ENCODE data around the gene RHOC.
A peak's percentile ranks its signal among the peaks of the same experiment; 100 is the strongest.

The RHOC gene

DNA sequence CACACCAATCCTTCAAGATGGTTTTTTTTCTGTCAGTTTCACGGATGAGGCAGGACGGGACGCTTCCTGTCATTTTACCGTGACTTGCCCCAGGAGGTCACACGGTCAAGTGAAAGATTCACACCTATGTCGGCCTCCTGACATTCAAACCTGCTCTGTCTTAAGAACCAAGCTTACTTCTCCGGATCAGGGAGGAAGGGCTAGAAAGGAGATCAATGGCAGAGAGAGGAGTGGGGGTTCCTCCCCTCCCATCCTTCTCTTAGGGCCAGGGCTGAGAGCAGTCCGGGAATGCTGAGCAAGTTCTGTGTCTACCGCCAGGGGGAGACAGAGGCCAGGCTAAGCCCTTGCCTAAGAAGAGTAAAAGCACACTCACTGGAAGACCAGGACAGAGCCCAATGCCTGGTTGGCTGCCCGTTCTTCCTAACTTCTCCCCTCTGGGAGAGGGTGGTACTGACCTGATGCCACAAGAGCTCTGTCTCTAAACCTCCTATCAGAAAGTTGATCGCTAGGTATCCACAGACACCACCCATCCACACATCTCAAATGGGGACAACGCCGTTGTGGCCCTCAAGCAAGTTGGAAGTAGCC is 9.3 kb upstream of the RHOC start (continued):
- TF ChIP-seq INSM2 (tag by site-specific recombination; IDR thresholded peaks at IDR 0.05) (no peak), ZNF777 (tag by site-specific recombination; IDR thresholded peaks at IDR 0.05; ENCODE audit: borderline replicate concordance) (no peak), ZNF654 (tag by site-specific recombination; IDR thresholded peaks at IDR 0.05; ENCODE audit: low read depth) (peak; percentile 89), EGR2 (tag by site-specific recombination; IDR thresholded peaks at IDR 0.05; ENCODE audit: low read depth) (no peak), ZNF114 (tag by site-specific recombination; IDR thresholded peaks at IDR 0.05) (no peak), ZNF560 (tag by site-specific recombination; IDR thresholded peaks at IDR 0.05; ENCODE audit: borderline replicate concordance) (no peak), ZNF174 (tag by site-specific recombination; IDR thresholded peaks at IDR 0.05) (no peak), GFI1B (tag by site-specific recombination; IDR thresholded peaks at IDR 0.05) (no peak), ZNF704 (tag by site-specific recombination; IDR thresholded peaks at IDR 0.05) (no peak), ZBTB6 (tag by site-specific recombination; IDR thresholded peaks at IDR 0.05) (no peak), FEZF1 (tag by site-specific recombination; IDR thresholded peaks at IDR 0.05) (no peak), PATZ1 (tag by site-specific recombination; IDR thresholded peaks at IDR 0.05) (peak; percentile 64), ZNF571 (tag by site-specific recombination; IDR thresholded peaks at IDR 0.05) (no peak), ZNF2 (tag by site-specific recombination; IDR thresholded peaks at IDR 0.05) (peak; percentile 49; the same call in 1 of the 2 replicates), ZNF626 (tag by site-specific recombination; IDR thresholded peaks at IDR 0.05) (no peak), ZNF792 (tag by site-specific recombination; IDR thresholded peaks at IDR 0.05) (no peak), ZFP3 (tag by site-specific recombination; IDR thresholded peaks at IDR 0.05; ENCODE audit: low read depth) (no peak), ZBTB1 (tag by site-specific recombination; IDR thresholded peaks at IDR 0.05) (no peak), ZNF24 (tag by site-specific recombination; IDR thresholded peaks at IDR 0.05) (no peak), KLF10 (tag by site-specific recombination; IDR thresholded peaks at IDR 0.05) (peak; percentile 18; the same call in 1 of the 2 replicates), ZNF677 (tag by site-specific recombination; IDR thresholded peaks at IDR 0.05) (no peak), ZNF521 (tag by site-specific recombination; IDR thresholded peaks at IDR 0.05) (no peak), ZNF169 (tag by site-specific recombination; IDR thresholded peaks at IDR 0.05) (no peak), ZNF664 (tag by site-specific recombination; IDR thresholded peaks at IDR 0.05) (0 out of 2 replicates have a peak, but pooled peaks have one; percentile 17), ZNF426 (tag by site-specific recombination; IDR thresholded peaks at IDR 0.05) (no peak), ZNF623 (tag by site-specific recombination; IDR thresholded peaks at IDR 0.05) (no peak), ZBTB20 (tag by site-specific recombination; IDR thresholded peaks at IDR 0.05) (no peak), ZNF202 (tag by site-specific recombination; IDR thresholded peaks at IDR 0.05; ENCODE audit: borderline replicate concordance) (no peak), SP3 (tag by site-specific recombination; IDR thresholded peaks at IDR 0.05) (no peak), GLIS2 (tag by site-specific recombination; IDR thresholded peaks at IDR 0.05) (no peak)
- TF ChIP-seq, protein P1, sequence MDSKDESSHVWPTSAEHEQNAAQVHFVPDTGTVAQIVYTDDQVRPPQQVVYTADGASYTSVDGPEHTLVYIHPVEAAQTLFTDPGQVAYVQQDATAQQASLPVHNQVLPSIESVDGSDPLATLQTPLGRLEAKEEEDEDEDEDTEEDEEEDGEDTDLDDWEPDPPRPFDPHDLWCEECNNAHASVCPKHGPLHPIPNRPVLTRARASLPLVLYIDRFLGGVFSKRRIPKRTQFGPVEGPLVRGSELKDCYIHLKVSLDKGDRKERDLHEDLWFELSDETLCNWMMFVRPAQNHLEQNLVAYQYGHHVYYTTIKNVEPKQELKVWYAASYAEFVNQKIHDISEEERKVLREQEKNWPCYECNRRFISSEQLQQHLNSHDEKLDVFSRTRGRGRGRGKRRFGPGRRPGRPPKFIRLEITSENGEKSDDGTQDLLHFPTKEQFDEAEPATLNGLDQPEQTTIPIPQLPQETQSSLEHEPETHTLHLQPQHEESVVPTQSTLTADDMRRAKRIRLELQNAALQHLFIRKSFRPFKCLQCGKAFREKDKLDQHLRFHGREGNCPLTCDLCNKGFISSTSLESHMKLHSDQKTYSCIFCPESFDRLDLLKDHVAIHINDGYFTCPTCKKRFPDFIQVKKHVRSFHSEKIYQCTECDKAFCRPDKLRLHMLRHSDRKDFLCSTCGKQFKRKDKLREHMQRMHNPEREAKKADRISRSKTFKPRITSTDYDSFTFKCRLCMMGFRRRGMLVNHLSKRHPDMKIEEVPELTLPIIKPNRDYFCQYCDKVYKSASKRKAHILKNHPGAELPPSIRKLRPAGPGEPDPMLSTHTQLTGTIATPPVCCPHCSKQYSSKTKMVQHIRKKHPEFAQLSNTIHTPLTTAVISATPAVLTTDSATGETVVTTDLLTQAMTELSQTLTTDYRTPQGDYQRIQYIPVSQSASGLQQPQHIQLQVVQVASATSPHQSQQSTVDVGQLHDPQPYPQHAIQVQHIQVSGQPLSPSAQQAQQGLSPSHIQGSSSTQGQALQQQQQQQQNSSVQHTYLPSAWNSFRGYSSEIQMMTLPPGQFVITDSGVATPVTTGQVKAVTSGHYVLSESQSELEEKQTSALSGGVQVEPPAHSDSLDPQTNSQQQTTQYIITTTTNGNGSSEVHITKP (tag by site-specific recombination; IDR thresholded peaks at IDR 0.05): peak; percentile 83

Data from HEK293 (cell line).